HCT116 (cell line): ENCODE measurements around the gene AMACR. TPM values are rescaled to one million over a fixed set of nuclear protein-coding genes. Genes with fewer than 3 reads are reported as not detected.

Source experiments
- ATAC-seq: fragments of 200-7000 bp; cut with Tn5 transposase; 2 replicates; pipeline ENCODE4 v1.9.1; 2020; ENCODE audit warnings: mild to moderate bottlenecking, moderate library complexity
- BruUV-seq: library from RNA; stranded (reverse); fragments of 400-500 nt; replicated peaks from 2 replicates; lab custom pipeline; 2021; lab: Mats Ljungman, UMichigan
- CTCF ChIA-PET: fragments of 300-600 bp; sonication (Branson Sonifier 250); formaldehyde crosslinking; loops from one replicate; lab custom pipeline; 2021; ENCODE audit warnings: antibody characterized with exemption; lab: Charles Lee
- POLR2A ChIA-PET: fragments of 300-600, 350-600 bp; sonication (Branson Sonifier 250); formaldehyde crosslinking; loops from one replicate; lab custom pipeline; 2021; ENCODE audit warnings: antibody characterized with exemption; lab: Charles Lee
- RAD21 ChIA-PET, 2 experiments: fragments of 300-600 bp; sonication (Branson Sonifier 250); formaldehyde crosslinking; loops; one replicate each; lab custom pipeline; 2023; ENCODE audit warnings: low total read pairs in 2 of 2; ENCODE audit not compliant: uncharacterized antibody in 2 of 2, unreplicated experiment in 2 of 2, low non-redundant PET in 1 of 2; lab: Charles Lee
- DNase-seq: peaks from one replicate; pipeline ENCODE4 v3.0.0-alpha.2; 2010; ENCODE audit warnings: low read depth, low spot score
- H2AFZ ChIP-seq: fragments of 200-600 bp; shearing (Covaris generic), sonication (generic); 2 replicates; pipeline ENCODE4 v1.6.1; 2017; ENCODE audit warnings: low read depth, mixed run types, mixed read lengths, antibody characterized with exemption, low read length; ENCODE audit not compliant: poor library complexity, severe bottlenecking
- H3K27ac ChIP-seq: 2 replicates; pipeline ENCODE4 v1.5.1; 2012; ENCODE audit warnings: low read depth, low read length
- H3K27me3 ChIP-seq: fragments of 200-600 bp; sonication (generic); 2 replicates; pipeline ENCODE4 v1.6.1; 2016; ENCODE audit warnings: mixed run types, low read length, mixed read lengths; ENCODE audit not compliant: insufficient read depth
- H3K36me3 ChIP-seq, 2 experiments: fragments of 200-500 bp in 1 of 2; fragments of 200-600 bp in 1 of 2; sonication (Bioruptor generic) in 1 of 2; sonication (generic) in 1 of 2; 2 replicates each; pipeline versions ENCODE4 v1.5.1 to v1.6.1; 2014 to 2016; ENCODE audit warnings: low read length in 2 of 2, inconsistent platforms in 1 of 2, mixed read lengths in 1 of 2, mixed run types in 1 of 2; ENCODE audit not compliant: insufficient read depth in 2 of 2, control insufficient read depth in 1 of 2
- H3K4me1 ChIP-seq, 2 experiments: fragments of 200-600 bp in 1 of 2; sonication (generic) in 1 of 2; 2 replicates each; pipeline versions ENCODE4 v1.5.1 to v1.6.1; 2012 to 2017; ENCODE audit warnings: low read length in 2 of 2, inconsistent platforms in 1 of 2, mild to moderate bottlenecking in 1 of 2, mixed read lengths in 1 of 2, mixed run types in 1 of 2, moderate library complexity in 1 of 2; ENCODE audit not compliant: insufficient read depth in 2 of 2, control insufficient read depth in 1 of 2
- H3K4me2 ChIP-seq: fragments of 200-600 bp; sonication (generic); 2 replicates; pipeline ENCODE4 v1.6.1; 2017; ENCODE audit warnings: mixed run types, low read length, mixed read lengths
- H3K4me3 ChIP-seq, 2 experiments: fragments of 200-600 bp in 1 of 2; sonication (generic) in 1 of 2; replicated peaks in 1 of 2; 2 replicates each; pipeline ENCODE4 v1.5.1; 2011 to 2016; ENCODE audit warnings: low read length in 2 of 2, control low read depth in 1 of 2, low read depth in 1 of 2, mild to moderate bottlenecking in 1 of 2, mixed read lengths in 1 of 2, mixed run types in 1 of 2
- H3K79me2 ChIP-seq: fragments of 200-600 bp; sonication (generic); 2 replicates; pipeline ENCODE4 v1.6.1; 2017; ENCODE audit warnings: mild to moderate bottlenecking, mixed run types, low read length, moderate library complexity, mixed read lengths; ENCODE audit not compliant: insufficient read depth
- H3K9ac ChIP-seq: fragments of 200-600 bp; sonication (generic); 2 replicates; pipeline ENCODE4 v1.6.1; 2016; ENCODE audit warnings: low read length, mixed read lengths
- H3K9me2 ChIP-seq: fragments of 200-600 bp; sonication (generic), shearing (Covaris generic); 2 replicates; pipeline ENCODE4 v1.6.1; 2017; ENCODE audit warnings: mixed run types, mild to moderate bottlenecking, moderate library complexity; ENCODE audit not compliant: insufficient read depth
- H3K9me3 ChIP-seq, 2 experiments: fragments of 200-500 bp in 1 of 2; fragments of 200-600 bp in 1 of 2; sonication (Bioruptor generic) in 1 of 2; sonication (generic) in 1 of 2; 2 replicates each; pipeline ENCODE4 v1.6.1; 2014 to 2017; ENCODE audit warnings: low read length in 2 of 2, mixed read lengths in 2 of 2, inconsistent platforms in 1 of 2, low read depth in 1 of 2, mild to moderate bottlenecking in 1 of 2, mixed run types in 1 of 2, moderate library complexity in 1 of 2; ENCODE audit not compliant: control insufficient read depth in 1 of 2, insufficient read depth in 1 of 2
- H4K20me1 ChIP-seq: fragments of 200-600 bp; sonication (generic), shearing (Covaris generic); 2 replicates; pipeline ENCODE4 v1.6.1; 2017; ENCODE audit warnings: mixed run types, mild to moderate bottlenecking, moderate library complexity; ENCODE audit not compliant: insufficient read depth
- ATF3 ChIP-seq: IDR thresholded peaks from 2 replicates; pipeline ENCODE4 v1.6.1; 2012
- EGR1 ChIP-seq: IDR thresholded peaks from 2 replicates; pipeline ENCODE4 v1.6.1; 2012; ENCODE audit warnings: low read depth
- ELF1 ChIP-seq: IDR thresholded peaks from 2 replicates; pipeline ENCODE4 v1.6.1; 2012; ENCODE audit warnings: low read depth, borderline replicate concordance
- EZH2 ChIP-seq: fragments of 200-600 bp; sonication (generic); IDR thresholded peaks from 2 replicates; pipeline ENCODE4 v1.6.1; 2017; ENCODE audit warnings: antibody characterized with exemption, mixed run types
- EZH2phosphoT487 ChIP-seq: fragments of 200-600 bp; IDR thresholded peaks from 2 replicates; pipeline ENCODE4 v1.6.1; 2018; ENCODE audit warnings: antibody characterized with exemption, borderline replicate concordance
- FOSL1 ChIP-seq: IDR thresholded peaks from 2 replicates; pipeline ENCODE4 v1.6.1; 2012; ENCODE audit warnings: low read depth
- JUND ChIP-seq: IDR thresholded peaks from 2 replicates; pipeline ENCODE4 v1.6.1; 2012
- POLR2A ChIP-seq: IDR thresholded peaks from 2 replicates; pipeline ENCODE4 v1.7.0; 2011; ENCODE audit warnings: borderline replicate concordance; ENCODE audit not compliant: insufficient read depth, insufficient read length; ENCODE audit errors: extremely low read depth
- RAD21 ChIP-seq: IDR thresholded peaks from 2 replicates; pipeline ENCODE4 v1.6.1; 2012; ENCODE audit warnings: low read depth, mild to moderate bottlenecking
- SIN3A ChIP-seq: IDR thresholded peaks from 2 replicates; pipeline ENCODE4 v1.6.1; 2012; ENCODE audit warnings: low read depth
- SP1 ChIP-seq: IDR thresholded peaks from 2 replicates; pipeline ENCODE4 v1.6.1; 2012; ENCODE audit warnings: low read depth
- TCF7L2 ChIP-seq: IDR thresholded peaks from 2 replicates; pipeline ENCODE4 v1.7.0; 2011; ENCODE audit warnings: borderline replicate concordance, inconsistent platforms; ENCODE audit not compliant: insufficient read depth, insufficient read length; ENCODE audit errors: extremely low read depth
- ZFX ChIP-seq: fragments of 450-650 bp; IDR thresholded peaks from 2 replicates; pipeline ENCODE4 v1.6.1; 2017
- ZNF274 ChIP-seq: fragments of 200-500 bp; sonication (Bioruptor generic); IDR thresholded peaks from 2 replicates; pipeline ENCODE4 v1.6.1; 2014; ENCODE audit warnings: mild to moderate bottlenecking, low read depth, low read length, inconsistent platforms
- intact Hi-C: fragments of 100-400 bp; cut with micrococcal nuclease; formaldehyde crosslinking; loops from 2 replicates; pipeline ENCODE4 v1.10.0; 2022
- total RNA-seq: library from RNA; stranded (reverse); gene quantifications from one replicate; pipeline ENCODE4 v1.2.1, GENCODE V29; 2021; ENCODE audit not compliant: unreplicated experiment
- TF ChIP-seq, protein P1 (sequence below): IDR thresholded peaks from 2 replicates; pipeline ENCODE4 v1.6.1; 2011; ENCODE audit warnings: mild to moderate bottlenecking, low read length, moderate library complexity; ENCODE audit not compliant: insufficient replicate concordance; ENCODE audit errors: extremely low read depth
- TF ChIP-seq, protein P2 (sequence below), 3 experiments: fragments of 200-600 bp in 1 of 3; sonication (generic) in 1 of 3; IDR thresholded peaks in 2 of 3; conservative IDR thresholded peaks in 1 of 3; 2 replicates each; pipeline ENCODE4 v1.5.1; 2012 to 2017; ENCODE audit warnings: low read depth in 2 of 3, low read length in 2 of 3, antibody characterized with exemption in 1 of 3, borderline replicate concordance in 1 of 3, control low read depth in 1 of 3, mild to moderate bottlenecking in 1 of 3, mixed read lengths in 1 of 3, mixed run types in 1 of 3, moderate library complexity in 1 of 3; ENCODE audit not compliant: insufficient read depth in 1 of 3

Gene AMACR
- total RNA-seq, 1 experiment from 2014 or later, result 4.3 TPM

GRCh38 chr5:33937707-33938506 lies 69.9 kb downstream of the AMACR start:
- Histone ChIP-seq H3K36me3 (no peaks in the 10 kb centered on the region), H3K4me1 (no peaks in the 10 kb centered on the region), H2AFZ (no peak overlapping the region), H3K4me3 (no peak overlapping the region), H3K9me3 (no peaks in the 10 kb centered on the region), H3K9me2 (no peaks in the 10 kb centered on the region), H3K4me2 (no peak overlapping the region), H3K9ac (no peak overlapping the region), H3K79me2 (no peaks in the 10 kb centered on the region), H4K20me1 (no peaks in the 10 kb centered on the region)
- ChIA-PET RAD21 (no interaction called here), POLR2A (no interaction called here), CTCF (no interaction called here)
- ATAC-seq (no peak), DNase-seq (no peak)
- no TSS peak for BruUV-seq
- TF ChIP-seq, protein P1, sequence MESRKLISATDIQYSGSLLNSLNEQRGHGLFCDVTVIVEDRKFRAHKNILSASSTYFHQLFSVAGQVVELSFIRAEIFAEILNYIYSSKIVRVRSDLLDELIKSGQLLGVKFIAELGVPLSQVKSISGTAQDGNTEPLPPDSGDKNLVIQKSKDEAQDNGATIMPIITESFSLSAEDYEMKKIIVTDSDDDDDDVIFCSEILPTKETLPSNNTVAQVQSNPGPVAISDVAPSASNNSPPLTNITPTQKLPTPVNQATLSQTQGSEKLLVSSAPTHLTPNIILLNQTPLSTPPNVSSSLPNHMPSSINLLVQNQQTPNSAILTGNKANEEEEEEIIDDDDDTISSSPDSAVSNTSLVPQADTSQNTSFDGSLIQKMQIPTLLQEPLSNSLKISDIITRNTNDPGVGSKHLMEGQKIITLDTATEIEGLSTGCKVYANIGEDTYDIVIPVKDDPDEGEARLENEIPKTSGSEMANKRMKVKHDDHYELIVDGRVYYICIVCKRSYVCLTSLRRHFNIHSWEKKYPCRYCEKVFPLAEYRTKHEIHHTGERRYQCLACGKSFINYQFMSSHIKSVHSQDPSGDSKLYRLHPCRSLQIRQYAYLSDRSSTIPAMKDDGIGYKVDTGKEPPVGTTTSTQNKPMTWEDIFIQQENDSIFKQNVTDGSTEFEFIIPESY, result no peak
- TF ChIP-seq JUND, result no peak
- no peak for TF ChIP-seq EZH2phosphoT487
- no peak for TF ChIP-seq POLR2A
- TF ChIP-seq ELF1, result no peak
- TF ChIP-seq, protein P2, sequence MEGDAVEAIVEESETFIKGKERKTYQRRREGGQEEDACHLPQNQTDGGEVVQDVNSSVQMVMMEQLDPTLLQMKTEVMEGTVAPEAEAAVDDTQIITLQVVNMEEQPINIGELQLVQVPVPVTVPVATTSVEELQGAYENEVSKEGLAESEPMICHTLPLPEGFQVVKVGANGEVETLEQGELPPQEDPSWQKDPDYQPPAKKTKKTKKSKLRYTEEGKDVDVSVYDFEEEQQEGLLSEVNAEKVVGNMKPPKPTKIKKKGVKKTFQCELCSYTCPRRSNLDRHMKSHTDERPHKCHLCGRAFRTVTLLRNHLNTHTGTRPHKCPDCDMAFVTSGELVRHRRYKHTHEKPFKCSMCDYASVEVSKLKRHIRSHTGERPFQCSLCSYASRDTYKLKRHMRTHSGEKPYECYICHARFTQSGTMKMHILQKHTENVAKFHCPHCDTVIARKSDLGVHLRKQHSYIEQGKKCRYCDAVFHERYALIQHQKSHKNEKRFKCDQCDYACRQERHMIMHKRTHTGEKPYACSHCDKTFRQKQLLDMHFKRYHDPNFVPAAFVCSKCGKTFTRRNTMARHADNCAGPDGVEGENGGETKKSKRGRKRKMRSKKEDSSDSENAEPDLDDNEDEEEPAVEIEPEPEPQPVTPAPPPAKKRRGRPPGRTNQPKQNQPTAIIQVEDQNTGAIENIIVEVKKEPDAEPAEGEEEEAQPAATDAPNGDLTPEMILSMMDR (IDR thresholded peaks at IDR 0.05 in 2 of 3, conservative IDR thresholded peaks at IDR 0.05 in 1 of 3; ENCODE audit: borderline replicate concordance in 1 of 3, insufficient read depth in 1 of 3, low read depth in 2 of 3, low read length in 2 of 3), result no peak
- no peak for TF ChIP-seq ZNF274
- TF ChIP-seq EZH2, result no peak
- TF ChIP-seq RAD21, result no peak
- no peak for TF ChIP-seq SIN3A
- no peak for TF ChIP-seq SP1
- TF ChIP-seq FOSL1, result no peak
- no peak for TF ChIP-seq ZFX
- TF ChIP-seq EGR1, result no peak
- no peak for TF ChIP-seq TCF7L2
- no peak for TF ChIP-seq ATF3
- TF ChIP-seq, all 23 proteins: peak for 0
- no peak overlapping the region for H3K27ac ChIP-seq
- intact Hi-C loops, result no loop called here
- H3K27me3 ChIP-seq, result peaks cover 43% of the 10 kb centered on the region
